Cardiac septum (tissue), 1 donor: ENCODE measurements around the gene HIRA. TPM values are rescaled to one million over a fixed set of nuclear protein-coding genes. Genes with fewer than 3 reads are reported as not detected.

Experiments used
- DNase-seq: peaks from one replicate; pipeline ENCODE4 v3.0.0-alpha.2; 2020; ENCODE audit warnings: low spot score
- intact Hi-C: fragments of 100-400 bp; cut with DNase I; formaldehyde crosslinking; loops from one replicate; pipeline ENCODE4 v1.14.0; 2022
- total RNA-seq: library from RNA; stranded (reverse); fragmentation: NEBNext Ultra II Directional; extraction: Animal tissue kit (Norgen Biotek cat#: 25700); gene quantifications from one replicate; pipeline ENCODE4 v1.2.1, GENCODE V29; 2021
- donor health status: DM: no; HTN: no; CAD: no.

The HIRA gene
- total RNA-seq, 1 donor from 2014 or later, result 15.0 TPM

- intact Hi-C loops, result no loop called here
- DNase-seq, result no peak
Observed at GRCh38 chr22:19422440-19423301, 8.9 kb downstream of the HIRA start.

GRCh38 chr22:19420321-19420720 lies 11.2 kb downstream of the HIRA start:
- intact Hi-C loops, result no loop called here
- DNase-seq, result no peak

GRCh38 chr22:19419464-19420178 lies 11.9 kb downstream of the HIRA start:
- intact Hi-C loops, result no loop called here

GRCh38 chr22:19419086-19419463 lies 12.5 kb downstream of the HIRA start:
- intact Hi-C loops, result no loop called here
- peak; percentile 88 for DNase-seq

More at GRCh38 chr22:19419464-19420178, 11.9 kb downstream of the HIRA start:
- no peak for DNase-seq

GRCh38 chr22:19412923-19413322 lies 18.6 kb downstream of the HIRA start:
- no peak for DNase-seq
- intact Hi-C loops, result no loop called here

GRCh38 chr22:19412478-19412877 lies 19.1 kb downstream of the HIRA start:
- DNase-seq, result no peak
- intact Hi-C loops, result no loop called here

- DNase-seq, result no peak
- intact Hi-C loops, result no loop called here
Observed at GRCh38 chr22:19411690-19412045, 19.9 kb downstream of the HIRA start.

- intact Hi-C loops, result no loop called here
- DNase-seq, result no peak
Observed at GRCh38 chr22:19410941-19411689, 20.4 kb downstream of the HIRA start.

GRCh38 chr22:19407649-19408606 lies 23.6 kb downstream of the HIRA start:
- DNase-seq, result no peak
- intact Hi-C loops, result loop anchor here (10.0 kb wide), 1 partner anchor 63 kb away; no protein-coding TSS in a partner anchor

- DNase-seq, result no peak
- intact Hi-C loops, result loop anchor here (10.0 kb wide), 1 partner anchor 62 kb away; no protein-coding TSS in a partner anchor
Observed at GRCh38 chr22:19406846-19407245, 24.7 kb downstream of the HIRA start.

- no peak for DNase-seq
- intact Hi-C loops, result loop anchor here (10.0 kb wide), 1 partner anchor 62 kb away; no protein-coding TSS in a partner anchor
Observed at GRCh38 chr22:19406281-19406811, 25.2 kb downstream of the HIRA start.

- DNase-seq, result no peak
- intact Hi-C loops, result loop anchor here (10.0 kb wide), 1 partner anchor 61 kb away; no protein-coding TSS in a partner anchor
Observed at GRCh38 chr22:19405652-19406051, 25.9 kb downstream of the HIRA start.

GRCh38 chr22:19405133-19405532 lies 26.4 kb downstream of the HIRA start:
- no peak for DNase-seq
- intact Hi-C loops, result loop anchor here (10.0 kb wide), 1 partner anchor 60 kb away; no protein-coding TSS in a partner anchor

GRCh38 chr22:19404676-19405075 lies 26.9 kb downstream of the HIRA start:
- intact Hi-C loops, result loop anchor here (10.0 kb wide), 1 partner anchor 60 kb away; no protein-coding TSS in a partner anchor
- DNase-seq, result no peak

- intact Hi-C loops, result loop anchor here (10.0 kb wide), 1 partner anchor 58 kb away; no protein-coding TSS in a partner anchor
- no peak for DNase-seq
Observed at GRCh38 chr22:19402642-19403191, 28.8 kb downstream of the HIRA start.

- intact Hi-C loops, result loop anchor here (10.0 kb wide), 1 partner anchor 57 kb away; no protein-coding TSS in a partner anchor
- no peak for DNase-seq
Observed at GRCh38 chr22:19401483-19401882, 30.1 kb downstream of the HIRA start.

- DNase-seq, result no peak
- intact Hi-C loops, result loop anchor here (10.0 kb wide), 1 partner anchor 56 kb away; no protein-coding TSS in a partner anchor
Observed at GRCh38 chr22:19400881-19401280, 30.7 kb downstream of the HIRA start.

- intact Hi-C loops, result no loop called here
- no peak for DNase-seq
Observed at GRCh38 chr22:19398652-19399051, 32.9 kb downstream of the HIRA start.
